Measurements from ENCODE around the gene CUX1.
"Not testable (repeated sequence)": the region's sequence is repeated elsewhere in the genome, so short reads cannot be mapped to it uniquely, and the experiment has no call there.

The CUX1 gene

GRCh38 chr7:102301367-102301766, 483.9 kb downstream of the CUX1 start:
- H3K4me3 Mint-ChIP-seq; ATAC-seq (replicated peaks); H3K36me3 Mint-ChIP-seq (ENCODE audit: insufficient read depth); H3K27ac Mint-ChIP-seq; H3K4me1 Mint-ChIP-seq (ENCODE audit: low read depth in 2 of 2); DNase-seq; H3K9me3 Mint-ChIP-seq: not testable (repeated sequence)
- H3K27me3 Mint-ChIP-seq: peaks cover 0 to 12% of the 10 kb centered on the region in 2 donors

GRCh38 chr7:102302025-102302424, 484.6 kb downstream of the CUX1 start:
- no peak overlapping the region for H3K27ac Mint-ChIP-seq
- H3K36me3 Mint-ChIP-seq (ENCODE audit: insufficient read depth): peaks cover 5% of the 10 kb centered on the region
- H3K4me1 Mint-ChIP-seq (ENCODE audit: low read depth in 2 of 2): peaks cover 10 to 14% of the 10 kb centered on the region in 2 donors
- H3K4me3 Mint-ChIP-seq: no peak overlapping the region
- DNase-seq: no peak
- H3K9me3 Mint-ChIP-seq: no peaks in the 10 kb centered on the region
- peaks cover 0 to 11% of the 10 kb centered on the region in 2 donors for H3K27me3 Mint-ChIP-seq
- no peak for ATAC-seq (replicated peaks)

- ATAC-seq (replicated peaks) (peak; percentile 28), DNase-seq (no peak)
- Mint-ChIP-seq H3K4me1 (ENCODE audit: low read depth in 2 of 2) (peaks cover 10 to 18% of the 10 kb centered on the region in 2 donors), H3K4me3 (no peak overlapping the region), H3K27me3 (no peaks in the 10 kb centered on the region), H3K36me3 (ENCODE audit: insufficient read depth) (peaks cover 11% of the 10 kb centered on the region), H3K9me3 (no peaks in the 10 kb centered on the region), H3K27ac (no peak overlapping the region)
Observed at GRCh38 chr7:102303669-102304422, 486.4 kb downstream of the CUX1 start.

- no peak overlapping the region for H3K27ac Mint-ChIP-seq
- H3K36me3 Mint-ChIP-seq (ENCODE audit: insufficient read depth): peaks cover 11% of the 10 kb centered on the region
- DNase-seq (no peak), ATAC-seq (replicated peaks) (no peak)
- H3K4me1 Mint-ChIP-seq (ENCODE audit: low read depth in 2 of 2): peaks cover 10 to 18% of the 10 kb centered on the region in 2 donors
- H3K27me3 Mint-ChIP-seq: no peaks in the 10 kb centered on the region
- H3K4me3 Mint-ChIP-seq: no peak overlapping the region
- H3K9me3 Mint-ChIP-seq: no peaks in the 10 kb centered on the region
Observed at GRCh38 chr7:102304668-102305067, 487.2 kb downstream of the CUX1 start.

GRCh38 chr7:102305414-102306268, 488.2 kb downstream of the CUX1 start:
- Mint-ChIP-seq H3K36me3 (ENCODE audit: insufficient read depth) (peaks cover 11% of the 10 kb centered on the region), H3K4me1 (ENCODE audit: low read depth in 2 of 2) (peaks cover 10 to 18% of the 10 kb centered on the region in 2 donors), H3K27ac (peak overlapping the region; percentile 79 to 85), H3K9me3 (no peaks in the 10 kb centered on the region), H3K4me3 (peak overlapping the region; percentile 55 to 64), H3K27me3 (no peaks in the 10 kb centered on the region)
- no peak for DNase-seq
- peak; percentile 69 for ATAC-seq (replicated peaks)

GRCh38 chr7:102306916-102307677, 489.7 kb downstream of the CUX1 start:
- ATAC-seq (replicated peaks) (peak; percentile 61), DNase-seq (no peak)
- peaks cover 10 to 18% of the 10 kb centered on the region in 2 donors for H3K4me1 Mint-ChIP-seq (ENCODE audit: low read depth in 2 of 2)
- peaks cover 11% of the 10 kb centered on the region for H3K36me3 Mint-ChIP-seq (ENCODE audit: insufficient read depth)
- no peaks in the 10 kb centered on the region for H3K27me3 Mint-ChIP-seq
- H3K4me3 Mint-ChIP-seq: peak overlapping the region; percentile 55 to 64
- H3K9me3 Mint-ChIP-seq: no peaks in the 10 kb centered on the region
- H3K27ac Mint-ChIP-seq: peak overlapping the region; percentile 80 to 85

- no peak overlapping the region for H3K27ac Mint-ChIP-seq
- peaks cover 5 to 17% of the 10 kb centered on the region in 2 donors for H3K4me1 Mint-ChIP-seq (ENCODE audit: low read depth in 2 of 2)
- no peak overlapping the region for H3K4me3 Mint-ChIP-seq
- no peaks in the 10 kb centered on the region for H3K27me3 Mint-ChIP-seq
- no peaks in the 10 kb centered on the region for H3K9me3 Mint-ChIP-seq
- no peak for DNase-seq
- no peak for ATAC-seq (replicated peaks)
- peaks cover 11% of the 10 kb centered on the region for H3K36me3 Mint-ChIP-seq (ENCODE audit: insufficient read depth)
Observed at GRCh38 chr7:102310414-102310815, 493.0 kb downstream of the CUX1 start.

- Mint-ChIP-seq H3K4me1 (ENCODE audit: low read depth in 2 of 2) (peaks cover 0 to 1% of the 10 kb centered on the region in 2 donors), H3K4me3 (no peak overlapping the region), H3K9me3 (no peaks in the 10 kb centered on the region), H3K27ac (no peak overlapping the region), H3K27me3 (no peaks in the 10 kb centered on the region), H3K36me3 (ENCODE audit: insufficient read depth) (peaks cover 7% of the 10 kb centered on the region)
- ATAC-seq (replicated peaks) (no peak), DNase-seq (no peak)
Observed at GRCh38 chr7:102312317-102312716, 494.9 kb downstream of the CUX1 start.

GRCh38 chr7:102313997-102314780, 496.8 kb downstream of the CUX1 start:
- Mint-ChIP-seq H3K36me3 (ENCODE audit: insufficient read depth) (peaks cover 4% of the 10 kb centered on the region), H3K9me3 (no peaks in the 10 kb centered on the region), H3K4me1 (ENCODE audit: low read depth in 2 of 2) (no peaks in the 10 kb centered on the region), H3K4me3 (no peak overlapping the region), H3K27ac (no peak overlapping the region), H3K27me3 (no peaks in the 10 kb centered on the region)
- DNase-seq (no peak), ATAC-seq (replicated peaks) (no peak)

- Mint-ChIP-seq H3K4me1 (ENCODE audit: low read depth in 2 of 2) (peaks cover 0 to 4% of the 10 kb centered on the region in 2 donors), H3K27me3 (peaks cover 2 to 20% of the 10 kb centered on the region in 2 donors), H3K36me3 (ENCODE audit: insufficient read depth) (peaks cover 4% of the 10 kb centered on the region), H3K27ac (no peak overlapping the region), H3K9me3 (no peaks in the 10 kb centered on the region), H3K4me3 (no peak overlapping the region)
- no peak for ATAC-seq (replicated peaks)
- no peak for DNase-seq
Observed at GRCh38 chr7:102317231-102318059, 500.0 kb downstream of the CUX1 start.

- H3K9me3 Mint-ChIP-seq: no peaks in the 10 kb centered on the region
- H3K27ac Mint-ChIP-seq: no peak overlapping the region
- H3K4me1 Mint-ChIP-seq (ENCODE audit: low read depth in 2 of 2): peaks cover 0 to 4% of the 10 kb centered on the region in 2 donors
- peaks cover 4% of the 10 kb centered on the region for H3K36me3 Mint-ChIP-seq (ENCODE audit: insufficient read depth)
- H3K27me3 Mint-ChIP-seq: peaks cover 6 to 29% of the 10 kb centered on the region in 2 donors
- ATAC-seq (replicated peaks) (no peak), DNase-seq (no peak)
- no peak overlapping the region for H3K4me3 Mint-ChIP-seq
Observed at GRCh38 chr7:102318482-102318971, 501.1 kb downstream of the CUX1 start.

GRCh38 chr7:102319671-102320070, 502.2 kb downstream of the CUX1 start:
- H3K9me3 Mint-ChIP-seq: no peaks in the 10 kb centered on the region
- peaks cover 0 to 4% of the 10 kb centered on the region in 2 donors for H3K4me1 Mint-ChIP-seq (ENCODE audit: low read depth in 2 of 2)
- peaks cover 4% of the 10 kb centered on the region for H3K36me3 Mint-ChIP-seq (ENCODE audit: insufficient read depth)
- DNase-seq: no peak
- no peak overlapping the region for H3K27ac Mint-ChIP-seq
- H3K27me3 Mint-ChIP-seq: peaks cover 6 to 38% of the 10 kb centered on the region in 2 donors
- ATAC-seq (replicated peaks): no peak
- no peak overlapping the region for H3K4me3 Mint-ChIP-seq

All from effector memory CD8-positive, alpha-beta T cell (primary cell).